Smooth muscle cell of the brain vasculature (primary cell): ENCODE results near the gene KLHL3.

Experiments used
- DNase-seq: peaks from one replicate; pipeline ENCODE4 v3.0.0-alpha.2; 2012; ENCODE audit warnings: low read depth, low spot score

The KLHL3 gene

GRCh38 chr5:137708796-137709559 lies 26.9 kb downstream of the KLHL3 start:
- DNase-seq, result no peak

GRCh38 chr5:137708062-137708461 lies 27.8 kb downstream of the KLHL3 start:
- no peak for DNase-seq

GRCh38 chr5:137706841-137707240 lies 29.0 kb downstream of the KLHL3 start:
- DNase-seq, result no peak

- no peak for DNase-seq
Measured at GRCh38 chr5:137705106-137705505, 30.8 kb downstream of the KLHL3 start.

GRCh38 chr5:137703565-137703964 lies 32.3 kb downstream of the KLHL3 start:
- DNase-seq, result no peak

GRCh38 chr5:137700282-137700680 lies 35.6 kb downstream of the KLHL3 start:
- DNase-seq, result no peak

- DNase-seq, result no peak
Measured at GRCh38 chr5:137699336-137700281, 36.3 kb downstream of the KLHL3 start.

GRCh38 chr5:137696481-137696880 lies 39.4 kb downstream of the KLHL3 start:
- no peak for DNase-seq

GRCh38 chr5:137695651-137696428 lies 40.0 kb downstream of the KLHL3 start:
- no peak for DNase-seq

- no peak for DNase-seq
Measured at GRCh38 chr5:137693951-137694721, 41.8 kb downstream of the KLHL3 start.

- DNase-seq, result no peak
Measured at GRCh38 chr5:137693307-137693950, 42.5 kb downstream of the KLHL3 start.

GRCh38 chr5:137689306-137689705 lies 46.6 kb downstream of the KLHL3 start:
- DNase-seq, result no peak

GRCh38 chr5:137688210-137688840 lies 47.6 kb downstream of the KLHL3 start:
- no peak for DNase-seq

GRCh38 chr5:137684761-137685160 lies 51.1 kb downstream of the KLHL3 start:
- DNase-seq, result no peak

- no peak for DNase-seq
Measured at GRCh38 chr5:137681191-137681590, 54.7 kb downstream of the KLHL3 start.

- DNase-seq, result no peak
Measured at GRCh38 chr5:137679910-137680309, 56.0 kb downstream of the KLHL3 start.

- DNase-seq, result no peak
Measured at GRCh38 chr5:137679195-137679594, 56.7 kb downstream of the KLHL3 start.

GRCh38 chr5:137672881-137673280 lies 63.0 kb downstream of the KLHL3 start:
- DNase-seq, result no peak

- DNase-seq, result no peak
Measured at GRCh38 chr5:137672001-137672400, 63.9 kb downstream of the KLHL3 start.

GRCh38 chr5:137669811-137670210 lies 66.1 kb downstream of the KLHL3 start:
- no peak for DNase-seq
